ENCODE measurements around the gene STX2. TPM values are rescaled to one million over a fixed set of nuclear protein-coding genes. Genes with fewer than 3 reads are reported as not detected.
A peak's percentile ranks its signal among the peaks of the same experiment; 100 is the strongest.

STX2 gene
- total and polyA plus RNA-seq, 10 of the 15 experiments (the other 5 are each of a cell fraction or from before 2014, with no cell fraction given): 6.0 to 22.2 (median 10.0) TPM

- ChIA-PET SMC1A (ENCODE audit: uncharacterized antibody, unreplicated experiment) (interaction anchor here (1.5 to 2.4 kb wide), 3 partner anchors 12 to 31 kb away, joined by 3 to 11 read pairs (median 5); no protein-coding TSS in a partner anchor), POLR2A (interaction anchor here (0.7 to 6.2 kb wide), 2 partner anchors 15 to 233 kb away, joined by 5 to 24 read pairs; no protein-coding TSS in a partner anchor), RAD21 (ENCODE audit: unreplicated experiment) (interaction anchor here (0.7 to 2.5 kb wide), 2 partner anchors 14 to 175 kb away, joined by 3 to 10 read pairs; no protein-coding TSS in a partner anchor), CTCF (interaction anchor here (3.3 kb wide), 1 partner anchor 52 kb away, joined by 16 read pairs; no protein-coding TSS in a partner anchor)
- Histone ChIP-seq H3K4me2 (ENCODE audit: control insufficient read depth, insufficient read depth) (peak overlapping the region; percentile 38), H3K4me3 (no peak overlapping the region), H3K9me3 (replicated peaks; ENCODE audit: control insufficient read depth, insufficient read depth, low read length) (no peaks in the 10 kb centered on the region), H3K27ac (ENCODE audit: control insufficient read depth, insufficient read depth) (peak overlapping the region; percentile 65), H3K9ac (ENCODE audit: control insufficient read depth, insufficient read depth, low read length) (peak overlapping the region; percentile 4; the same call in 1 of the 2 replicates), H4K20me1 (ENCODE audit: control insufficient read depth, insufficient read depth) (no peaks in the 10 kb centered on the region), H2AFZ (ENCODE audit: control insufficient read depth, low read depth, low read length) (no peak overlapping the region; the same call in 1 of the 2 replicates), H3K4me1 (ENCODE audit: control insufficient read depth, insufficient read depth, low read length) (peaks cover 24% of the 10 kb centered on the region), H3K79me2 (ENCODE audit: control insufficient read depth, insufficient read depth, low read length) (peaks cover 1% of the 10 kb centered on the region), H3K27me3 (replicated peaks in 1 of 2; ENCODE audit: control insufficient read depth in 2 of 2, insufficient read depth in 2 of 2, low read length in 1 of 2) (no peaks in the 10 kb centered on the region), H3K36me3 (ENCODE audit: control insufficient read depth in 2 of 2, insufficient read depth in 2 of 2, low read length in 1 of 2) (peaks cover 0 to 5% of the 10 kb centered on the region in 2 experiments; a peak in 3 of 4 replicates)
- BruUV-seq (replicated peaks): TSS peak; percentile 83
- in situ Hi-C loops (cut with MboI): loop anchor here (5.0 kb wide), 1 partner anchor 53 kb away; no protein-coding TSS in a partner anchor
- DNase-seq (ENCODE audit: low read depth, low spot score) (no peak), ATAC-seq (peak; percentile 5; the same call in 1 of the 3 replicates), FAIRE-seq (no peak)
- WGBS (ENCODE audit: insufficient coverage, insufficient replicate concordance, low lambda C conversion rate, missing lambda C conversion rate): 42% methylated on average over 14 of the region's 14 CpGs
- intact Hi-C loops (cut with micrococcal nuclease; ENCODE audit: unreplicated experiment): no loop called here
- no peak for TF ChIP-seq DPF2 (IDR thresholded peaks at IDR 0.05)
- no peak for TF ChIP-seq FOXM1 (IDR thresholded peaks at IDR 0.05; ENCODE audit: low read depth, low read length)
- peak; percentile 17; the same call in 1 of the 2 replicates for TF ChIP-seq NFIC (IDR thresholded peaks at IDR 0.05; ENCODE audit: low read depth, low read length)
- peak; percentile 59 for TF ChIP-seq JUNB (IDR thresholded peaks at IDR 0.05)
- peak; percentile 35; the same call in 1 of the 2 replicates for TF ChIP-seq IKZF1 (conservative IDR thresholded peaks at IDR 0.05)
- TF ChIP-seq SKIL (IDR thresholded peaks at IDR 0.05; ENCODE audit: low read depth, poor library complexity, severe bottlenecking): no peak
- peak; percentile 74 for TF ChIP-seq CREM (IDR thresholded peaks at IDR 0.05; ENCODE audit: low read depth)
- peak; percentile 16; the same call in 1 of the 2 replicates for TF ChIP-seq ATF2 (IDR thresholded peaks at IDR 0.05; ENCODE audit: low read length)
- 0 out of 2 replicates have a peak, but pooled peaks have one; percentile 33 for TF ChIP-seq TCF3 (IDR thresholded peaks at IDR 0.05; ENCODE audit: borderline replicate concordance, insufficient read depth, low read depth, low read length)
- TF ChIP-seq ASH2L (IDR thresholded peaks at IDR 0.05; ENCODE audit: borderline replicate concordance, low read depth): no peak
- 0 out of 2 replicates have a peak, but pooled peaks have one; percentile 34 for TF ChIP-seq MLLT1 (IDR thresholded peaks at IDR 0.05)
- TF ChIP-seq MEF2B (IDR thresholded peaks at IDR 0.05; ENCODE audit: partially characterized antibody, poor library complexity, severe bottlenecking): peak; percentile 58
- TF ChIP-seq EED (IDR thresholded peaks at IDR 0.05; ENCODE audit: low read depth): 0 out of 2 replicates have a peak, but pooled peaks have one; percentile 25
- no peak for TF ChIP-seq NKRF (conservative IDR thresholded peaks at IDR 0.05)
- no peak for TF ChIP-seq MYC (IDR thresholded peaks at IDR 0.05; ENCODE audit: insufficient read depth, insufficient read length, insufficient replicate concordance, low read length, severe bottlenecking)
These were observed 23.9 kb downstream of the STX2 start for GRCh38 chr12:130815028-130815741.

Measured in GM12878 (cell line).